ENCODE results near the gene SPEF2.

DNA sequence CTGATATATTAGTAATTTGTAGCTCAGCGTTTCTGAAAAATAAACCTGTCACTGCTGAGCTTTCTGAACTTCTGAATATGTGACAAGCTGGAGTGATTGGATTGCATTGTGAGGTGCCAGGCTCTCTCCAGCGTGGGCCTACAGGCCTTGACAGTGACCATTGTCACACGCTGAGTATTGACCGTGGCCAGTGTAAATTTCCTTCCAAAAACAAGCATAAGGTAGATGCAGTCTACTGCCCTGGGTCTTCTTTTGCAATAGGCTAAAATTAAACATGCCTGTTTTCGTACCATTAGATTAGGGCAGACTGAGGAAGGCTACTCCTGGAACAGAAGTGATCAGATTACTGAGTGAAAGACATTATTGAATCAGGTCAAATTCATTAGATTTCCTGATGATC lies 60.2 kb downstream of the SPEF2 start:
- TF ChIP-seq CTCF (IDR thresholded peaks at IDR 0.05; ENCODE audit: poor library complexity, severe bottlenecking) (no peak), RAD21 (conservative IDR thresholded peaks at IDR 0.05) (no peak), TAF1 (IDR thresholded peaks at IDR 0.05; ENCODE audit: low read depth) (no peak)
- TF ChIP-seq, protein P1, sequence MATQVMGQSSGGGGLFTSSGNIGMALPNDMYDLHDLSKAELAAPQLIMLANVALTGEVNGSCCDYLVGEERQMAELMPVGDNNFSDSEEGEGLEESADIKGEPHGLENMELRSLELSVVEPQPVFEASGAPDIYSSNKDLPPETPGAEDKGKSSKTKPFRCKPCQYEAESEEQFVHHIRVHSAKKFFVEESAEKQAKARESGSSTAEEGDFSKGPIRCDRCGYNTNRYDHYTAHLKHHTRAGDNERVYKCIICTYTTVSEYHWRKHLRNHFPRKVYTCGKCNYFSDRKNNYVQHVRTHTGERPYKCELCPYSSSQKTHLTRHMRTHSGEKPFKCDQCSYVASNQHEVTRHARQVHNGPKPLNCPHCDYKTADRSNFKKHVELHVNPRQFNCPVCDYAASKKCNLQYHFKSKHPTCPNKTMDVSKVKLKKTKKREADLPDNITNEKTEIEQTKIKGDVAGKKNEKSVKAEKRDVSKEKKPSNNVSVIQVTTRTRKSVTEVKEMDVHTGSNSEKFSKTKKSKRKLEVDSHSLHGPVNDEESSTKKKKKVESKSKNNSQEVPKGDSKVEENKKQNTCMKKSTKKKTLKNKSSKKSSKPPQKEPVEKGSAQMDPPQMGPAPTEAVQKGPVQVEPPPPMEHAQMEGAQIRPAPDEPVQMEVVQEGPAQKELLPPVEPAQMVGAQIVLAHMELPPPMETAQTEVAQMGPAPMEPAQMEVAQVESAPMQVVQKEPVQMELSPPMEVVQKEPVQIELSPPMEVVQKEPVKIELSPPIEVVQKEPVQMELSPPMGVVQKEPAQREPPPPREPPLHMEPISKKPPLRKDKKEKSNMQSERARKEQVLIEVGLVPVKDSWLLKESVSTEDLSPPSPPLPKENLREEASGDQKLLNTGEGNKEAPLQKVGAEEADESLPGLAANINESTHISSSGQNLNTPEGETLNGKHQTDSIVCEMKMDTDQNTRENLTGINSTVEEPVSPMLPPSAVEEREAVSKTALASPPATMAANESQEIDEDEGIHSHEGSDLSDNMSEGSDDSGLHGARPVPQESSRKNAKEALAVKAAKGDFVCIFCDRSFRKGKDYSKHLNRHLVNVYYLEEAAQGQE (IDR thresholded peaks at IDR 0.05; ENCODE audit: borderline replicate concordance): no peak

All from neural cell (in vitro differentiated cells).